Stimulated activated CD4-positive, alpha-beta T cell treated with anti-CD3 and anti-CD28 coated beads, Interleukin-15, amount 100 ng/mL, for 24 hours (primary cell): Measurements from ENCODE around the gene SMC1B.
"Not testable (repeated sequence)": the region's sequence is repeated elsewhere in the genome, so short reads cannot be mapped to it uniquely, and the experiment has no call there.

Experiments used
- DNase-seq: peaks from one replicate; pipeline ENCODE4 v3.0.0-alpha.2; 2020

Gene SMC1B

DNA sequence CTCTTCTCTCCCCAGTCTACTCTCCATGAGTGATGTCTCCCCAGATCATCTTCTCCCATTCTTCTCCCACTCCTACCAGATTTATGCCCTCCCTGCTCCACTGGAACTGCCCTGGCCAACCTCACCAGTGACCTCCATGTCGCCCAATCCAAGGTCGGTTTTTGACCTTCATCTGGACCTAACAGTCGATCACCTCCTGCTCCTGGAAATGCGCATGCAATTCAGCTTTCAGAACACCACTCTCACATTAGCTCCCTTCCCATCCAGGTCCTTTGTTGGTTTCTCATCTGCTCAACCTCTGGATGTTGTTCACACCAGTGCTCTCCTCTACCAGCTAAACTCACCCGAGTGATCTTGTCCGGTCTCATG, 5.4 kb upstream of the SMC1B start:
- DNase-seq: no peak

DNA sequence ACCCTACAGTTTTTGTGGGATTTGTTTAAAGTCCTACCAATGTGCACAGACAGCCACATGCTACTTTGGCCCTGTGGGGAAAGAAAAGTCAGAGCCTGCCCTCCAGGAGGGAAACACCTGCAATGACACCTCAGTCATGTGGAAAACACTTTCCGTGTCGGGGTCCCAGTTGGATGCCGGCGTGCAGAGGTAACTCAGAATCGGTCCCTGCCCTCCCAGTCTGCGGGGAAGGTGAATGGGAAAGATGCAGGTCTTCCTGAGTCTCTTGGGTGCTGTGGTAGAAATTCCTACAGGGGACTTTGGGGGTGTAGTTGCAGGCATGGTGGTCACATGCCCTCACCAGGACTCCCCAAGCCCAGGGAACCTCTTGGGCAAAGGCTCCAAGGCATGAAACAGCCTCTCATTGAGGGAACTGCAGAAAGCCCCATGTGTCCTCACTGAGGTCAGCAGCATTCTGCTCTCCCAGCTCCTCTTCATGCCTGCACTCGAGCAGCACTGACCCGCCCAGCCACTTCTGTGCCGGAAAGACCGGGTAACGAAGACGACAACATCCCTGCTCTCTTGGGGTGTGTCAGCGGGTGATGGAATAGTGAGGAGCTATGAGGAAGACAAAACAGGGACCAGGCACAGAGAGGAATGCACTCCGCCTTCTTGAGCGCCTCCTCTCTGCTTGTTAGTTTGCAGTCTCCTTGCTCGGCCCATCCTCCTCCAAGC, 4.8 kb upstream of the SMC1B start:
- no peak for DNase-seq

DNA sequence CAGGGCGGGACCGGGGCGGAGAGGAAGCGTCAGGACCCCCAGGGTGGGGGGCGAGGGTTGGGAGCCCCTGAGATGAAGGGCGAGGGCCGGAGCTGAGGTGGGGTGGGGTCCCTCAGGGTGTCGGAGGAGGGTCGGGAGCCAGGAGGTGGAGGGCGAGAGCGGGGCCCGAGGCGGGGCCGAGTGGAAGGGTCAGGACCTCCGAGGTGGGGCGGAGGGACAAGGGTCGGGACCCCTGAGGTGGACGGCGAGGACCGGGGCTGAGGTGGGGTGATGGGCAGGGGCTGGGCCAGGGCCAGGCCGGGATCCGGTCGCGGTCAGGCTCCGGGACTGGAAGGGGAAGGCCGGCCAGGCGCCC, 409 bp downstream of the SMC1B start:
- DNase-seq: no peak

DNA sequence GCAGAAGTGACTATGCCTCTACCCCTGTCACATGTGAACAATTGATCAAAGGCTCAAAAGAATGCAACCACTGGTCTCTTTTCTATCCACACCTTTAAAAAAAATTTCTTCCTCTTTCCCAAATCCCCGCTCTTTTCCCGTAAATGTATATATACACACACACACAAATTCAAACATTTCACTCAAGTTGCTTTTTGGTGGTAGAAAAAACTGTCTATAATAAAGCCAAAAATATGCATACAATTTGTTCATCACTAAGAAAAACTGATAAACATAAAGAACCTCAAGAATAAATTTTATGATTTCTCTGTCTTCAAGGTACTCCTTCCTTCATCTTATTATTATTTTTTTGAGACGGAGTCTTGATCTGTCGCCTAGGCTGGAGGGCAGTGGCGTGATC, 5.6 kb downstream of the SMC1B start:
- no peak for DNase-seq

DNA sequence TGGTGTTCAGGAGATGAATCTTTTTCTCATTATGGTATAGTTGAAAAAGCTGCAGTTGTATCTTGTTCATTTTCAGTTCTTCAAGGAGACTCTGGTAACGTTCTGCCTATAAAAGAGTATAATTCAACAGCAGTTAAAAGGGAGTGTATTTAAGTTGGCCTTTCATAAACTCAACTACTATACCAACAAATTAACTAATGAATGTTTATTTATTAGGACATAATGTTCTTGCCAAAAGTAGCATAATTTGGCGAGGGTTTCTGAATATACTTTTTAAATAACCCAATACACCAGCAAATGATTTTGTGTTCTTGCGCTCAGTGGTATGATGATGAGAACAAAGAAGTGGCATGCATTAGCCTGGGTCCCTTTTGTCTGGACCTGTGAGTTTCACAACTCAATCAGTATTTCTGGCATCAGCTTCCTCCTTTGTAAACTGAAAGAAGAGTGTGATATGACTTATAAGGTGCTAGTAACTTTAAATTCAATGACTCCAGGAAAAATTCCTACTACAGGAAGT, 10.9 kb downstream of the SMC1B start:
- no peak for DNase-seq

DNA sequence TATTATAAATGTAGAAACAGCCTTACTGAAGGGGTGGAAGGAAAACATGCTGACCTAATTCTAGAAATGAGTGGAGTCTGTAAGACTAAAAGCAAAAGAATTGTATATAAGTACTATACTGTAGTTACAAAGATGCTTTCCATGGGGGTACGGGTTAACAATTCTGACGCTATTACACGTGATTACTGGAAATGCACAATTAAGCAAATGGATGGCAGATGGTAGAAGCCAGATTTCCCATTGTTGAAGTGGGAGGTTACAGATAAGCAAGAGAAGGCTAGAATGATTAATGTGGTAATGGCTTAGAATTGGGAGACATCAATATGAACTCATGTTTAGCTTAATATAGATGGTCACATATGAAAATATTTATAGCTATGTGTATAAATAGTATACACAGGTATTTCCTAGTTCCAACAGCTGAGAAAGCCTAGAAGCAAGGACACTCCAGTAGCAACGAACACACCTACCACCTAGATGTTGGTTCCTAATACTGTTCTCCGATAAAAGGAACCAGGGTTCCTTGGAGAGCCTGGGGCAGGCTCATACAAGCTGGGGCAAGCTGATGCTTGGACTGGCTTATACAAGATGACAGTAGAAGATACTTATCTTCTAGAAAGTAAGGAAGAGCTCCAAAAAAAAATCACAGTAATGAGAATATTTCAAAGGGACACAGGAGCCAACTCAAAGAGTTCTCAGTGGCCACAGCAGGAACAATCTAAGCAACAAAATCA, 13.5 kb downstream of the SMC1B start:
- DNase-seq: no peak

DNA sequence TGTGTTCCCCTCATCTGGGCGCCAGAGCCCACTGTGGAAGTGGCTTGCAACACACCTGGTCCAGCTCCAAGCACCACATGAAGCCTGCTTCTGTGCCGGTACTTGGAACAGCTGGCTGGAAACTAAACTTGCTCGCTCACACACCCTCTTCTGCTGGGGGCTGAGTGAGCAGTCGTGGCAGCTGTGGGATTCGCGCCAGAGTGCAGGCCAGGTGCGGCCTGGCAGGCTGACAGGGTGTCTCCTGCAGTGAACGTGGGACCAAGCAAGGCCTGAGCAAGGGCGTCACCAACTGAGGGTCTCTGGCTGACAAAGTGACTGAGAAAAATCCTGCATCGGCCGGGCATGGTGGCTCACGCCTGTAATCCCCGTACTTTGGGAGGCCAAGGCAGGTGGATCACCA, 15.2 kb downstream of the SMC1B start:
- no peak for DNase-seq

DNA sequence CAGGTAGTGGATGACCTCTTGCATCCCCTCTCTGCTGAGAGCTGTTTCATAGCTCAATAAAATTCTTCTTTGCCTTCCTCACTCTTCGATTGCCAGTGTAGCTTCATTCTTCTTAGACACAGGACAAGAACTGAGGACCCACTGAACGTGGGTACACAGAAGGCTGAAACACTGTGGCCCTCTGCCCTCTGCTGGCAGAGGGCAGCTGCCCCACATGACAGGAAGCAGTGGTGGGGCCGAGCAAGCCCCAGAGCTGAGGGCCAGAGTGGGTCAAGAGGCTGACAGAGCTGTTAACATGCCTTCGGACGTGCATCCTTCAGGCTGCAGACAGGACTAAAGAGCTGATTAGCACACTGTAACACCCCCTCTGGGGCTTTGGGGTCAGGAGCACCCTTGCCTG, 15.6 kb downstream of the SMC1B start:
- DNase-seq: no peak

DNA sequence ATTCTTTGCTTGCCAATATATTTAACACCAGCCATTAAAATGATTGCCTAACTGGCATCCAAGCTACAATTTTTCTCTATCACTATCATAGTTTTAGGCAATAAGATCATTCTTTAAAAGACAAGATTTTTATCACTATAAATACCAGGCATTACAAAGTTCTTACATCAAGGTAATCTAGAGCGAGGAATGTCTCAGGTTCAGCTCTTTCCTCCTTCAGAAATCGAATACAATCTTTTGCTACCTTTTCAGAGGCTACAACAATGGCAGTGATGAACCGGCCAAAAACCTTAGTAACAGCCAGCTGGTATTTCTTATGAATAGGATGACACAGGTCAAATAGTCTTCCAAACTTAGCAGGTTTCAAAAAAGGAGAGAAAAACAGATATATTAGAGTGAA, 23.9 kb downstream of the SMC1B start:
- no peak for DNase-seq

DNA sequence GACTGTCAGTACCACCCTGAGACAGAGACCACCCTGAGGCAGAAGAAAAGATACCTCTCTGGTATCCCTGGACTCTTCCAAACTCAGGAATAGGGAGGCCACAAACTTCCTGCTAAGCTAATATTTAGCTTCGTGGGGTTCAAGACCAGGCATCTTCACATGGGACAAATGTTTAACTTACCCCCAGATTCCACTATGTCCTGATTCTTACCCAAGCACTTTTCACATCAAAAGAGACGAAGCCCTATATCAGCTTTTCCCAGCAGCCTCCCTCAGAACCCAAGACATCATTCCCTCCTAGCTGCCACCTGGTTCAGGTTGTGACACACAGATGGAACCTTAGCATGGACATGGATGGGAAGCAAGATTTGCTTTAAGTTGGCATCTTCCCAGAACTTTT, 32.1 kb downstream of the SMC1B start:
- no peak for DNase-seq

DNA sequence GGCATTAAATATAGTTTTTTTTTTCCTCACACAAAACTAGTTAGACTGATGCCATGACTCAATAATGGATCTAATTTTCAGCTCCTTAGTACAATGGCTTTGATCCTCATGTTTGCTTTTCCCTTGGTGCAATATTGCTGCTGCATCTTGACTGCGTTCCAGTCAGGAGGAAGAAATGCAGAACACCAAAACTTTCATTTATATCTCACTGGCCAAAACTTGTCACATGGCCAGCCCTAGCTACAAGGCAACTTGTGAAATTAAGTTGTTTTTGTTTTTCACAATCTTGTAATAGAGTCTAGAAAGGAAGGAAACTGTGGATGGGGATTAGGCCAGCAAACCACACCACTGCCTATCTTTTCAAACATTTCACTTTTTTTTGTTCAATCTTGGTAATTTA, 36.7 kb downstream of the SMC1B start:
- DNase-seq: no peak

DNA sequence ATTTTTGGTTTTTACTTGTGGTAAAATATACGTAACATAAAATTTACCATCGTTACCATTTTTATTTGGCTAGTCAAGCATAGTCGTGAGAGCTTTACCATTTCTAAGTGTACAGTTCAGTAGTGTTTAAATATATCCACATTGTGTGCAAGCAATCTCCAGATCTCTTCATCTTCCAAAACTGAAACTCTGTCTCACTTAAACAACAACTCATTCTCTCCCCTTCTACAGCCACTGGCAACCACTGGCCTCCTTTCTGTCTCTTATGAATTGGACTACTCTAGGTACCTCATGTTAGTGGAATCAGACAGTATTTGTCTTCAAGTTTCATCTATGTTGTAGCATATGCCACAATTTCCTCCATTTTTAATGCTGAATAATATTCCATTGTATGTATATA, 37.4 kb downstream of the SMC1B start:
- no peak for DNase-seq

DNA sequence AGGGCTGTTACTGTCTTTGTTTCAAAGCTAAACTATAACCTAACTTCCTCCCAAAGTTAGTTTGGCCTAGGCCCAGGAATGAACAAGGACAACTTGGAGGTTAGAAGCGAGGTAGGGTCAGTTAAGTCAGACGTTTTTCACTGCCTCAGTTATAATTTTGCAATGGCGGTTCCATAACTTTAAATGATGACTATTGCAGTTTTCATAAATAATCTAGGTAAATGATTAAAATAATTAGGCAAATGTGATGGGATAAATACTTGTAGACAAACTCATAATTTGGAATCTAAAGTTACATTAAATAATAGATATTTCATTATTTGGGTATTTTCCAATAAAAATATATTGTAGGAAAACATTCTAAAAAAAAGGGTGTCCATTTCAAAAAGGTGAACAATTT, 39.8 kb downstream of the SMC1B start:
- not testable (repeated sequence) for DNase-seq

DNA sequence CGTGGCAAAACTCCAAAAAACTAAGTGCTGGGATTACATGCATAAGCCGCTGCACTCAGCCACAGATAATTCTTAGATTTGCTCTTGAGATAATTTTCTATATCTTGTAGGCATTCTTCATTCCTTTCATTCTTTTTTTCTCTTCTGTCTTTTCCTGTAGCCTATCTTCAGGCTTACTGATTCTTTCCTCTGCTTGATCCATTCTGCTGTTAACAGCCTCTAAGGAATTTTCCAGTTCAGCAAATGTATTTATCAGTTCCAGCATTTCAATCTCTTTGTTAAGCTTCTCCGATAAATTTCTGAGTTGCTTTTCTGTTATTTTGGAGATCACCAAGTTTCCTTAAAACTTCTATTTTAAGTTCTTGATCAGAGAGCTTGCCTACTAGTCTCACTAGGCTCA, 46.7 kb downstream of the SMC1B start:
- no peak for DNase-seq

DNA sequence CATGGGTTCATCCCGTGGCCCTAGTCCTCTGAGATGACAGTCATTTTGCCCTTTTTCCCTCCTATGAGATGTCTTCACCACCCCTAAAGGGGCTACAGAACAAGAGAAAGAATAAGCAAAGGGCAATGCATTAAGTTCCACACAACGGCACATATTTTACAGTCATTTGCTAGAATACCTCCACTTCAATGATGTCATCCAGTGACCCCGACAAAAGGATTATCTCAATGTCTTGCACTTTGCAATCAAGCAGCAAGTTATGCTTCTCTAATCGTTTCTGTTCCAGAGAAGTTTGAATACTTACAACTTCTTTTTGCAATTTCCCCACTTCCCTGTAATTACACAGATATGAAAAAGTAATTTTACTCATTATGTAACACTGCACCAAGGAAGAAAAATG, 53.8 kb downstream of the SMC1B start:
- no peak for DNase-seq

DNA sequence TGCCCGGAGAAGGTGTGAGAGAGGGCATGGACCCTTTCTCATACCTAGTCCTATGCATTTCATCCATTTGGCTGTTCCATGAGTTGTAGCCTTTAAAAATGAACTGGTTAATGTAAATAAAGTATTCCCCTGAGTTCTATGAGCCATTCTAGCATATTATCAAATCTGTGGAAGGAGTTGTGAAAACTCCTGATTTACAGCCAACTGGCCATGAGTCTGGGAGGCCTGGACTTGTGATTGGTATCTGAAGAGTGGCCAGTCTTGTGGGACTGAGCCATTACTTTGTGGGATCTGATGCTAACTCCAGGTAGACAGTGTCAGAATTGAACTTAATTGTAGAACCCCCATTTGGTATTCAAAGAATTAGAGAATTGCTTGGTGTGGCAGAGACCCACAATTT, 55.3 kb downstream of the SMC1B start:
- no peak for DNase-seq

DNA sequence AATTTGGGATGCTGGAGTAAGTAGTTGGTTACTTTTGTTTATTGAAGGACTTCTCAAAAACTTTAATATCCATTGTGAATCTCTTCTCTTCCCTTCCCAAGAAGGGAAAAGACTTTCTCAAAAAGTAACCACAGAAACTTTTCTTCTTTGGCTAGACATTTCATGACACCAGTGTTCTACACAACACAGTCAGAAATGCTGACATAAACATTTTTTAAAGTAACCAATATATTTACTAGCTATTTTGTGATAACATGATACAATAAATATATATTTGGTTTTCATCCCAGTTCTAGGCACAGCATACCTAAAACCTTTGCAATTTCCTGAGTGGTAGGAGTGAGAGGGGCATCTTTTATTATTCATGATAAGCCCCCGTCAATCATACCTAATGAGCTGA, 55.9 kb downstream of the SMC1B start:
- no peak for DNase-seq

DNA sequence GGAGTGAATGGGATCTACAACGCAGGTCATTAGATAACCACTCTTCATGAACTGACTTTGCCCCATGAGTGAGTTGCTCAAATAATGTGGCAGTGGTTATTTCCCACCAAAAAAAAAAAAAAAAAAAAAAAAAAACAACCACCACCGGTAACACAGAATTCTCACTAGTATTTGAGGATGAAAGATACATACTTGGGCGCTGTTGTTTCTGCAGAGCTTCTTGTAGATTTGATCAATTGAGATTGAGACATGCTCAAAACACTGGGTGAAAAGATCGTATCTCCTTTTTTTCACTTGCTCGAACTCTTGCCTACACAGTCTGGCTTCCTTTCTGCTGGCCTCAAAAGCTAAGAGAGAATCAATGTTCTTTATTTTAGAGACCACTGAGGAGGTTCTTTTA, 59.6 kb downstream of the SMC1B start:
- DNase-seq: no peak

DNA sequence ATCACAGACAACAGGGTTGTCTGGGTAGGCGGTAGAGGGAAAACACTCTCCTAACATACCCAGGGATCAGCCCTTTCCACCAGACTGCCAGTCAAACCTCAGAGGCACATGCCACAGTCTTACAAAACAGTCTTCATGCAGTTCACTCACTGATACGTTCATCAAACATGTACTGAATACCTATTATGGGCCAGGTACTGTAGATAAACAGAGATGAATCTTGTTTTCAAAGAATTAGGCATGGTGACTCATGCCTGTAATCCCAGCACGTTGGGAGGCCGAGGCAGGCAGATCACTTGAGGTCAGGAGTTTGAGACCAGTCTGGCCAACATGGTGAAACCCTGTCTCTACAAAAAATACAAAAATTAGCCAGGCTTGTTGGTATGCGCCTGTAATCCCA, 60.6 kb downstream of the SMC1B start:
- DNase-seq: not testable (repeated sequence)

DNA sequence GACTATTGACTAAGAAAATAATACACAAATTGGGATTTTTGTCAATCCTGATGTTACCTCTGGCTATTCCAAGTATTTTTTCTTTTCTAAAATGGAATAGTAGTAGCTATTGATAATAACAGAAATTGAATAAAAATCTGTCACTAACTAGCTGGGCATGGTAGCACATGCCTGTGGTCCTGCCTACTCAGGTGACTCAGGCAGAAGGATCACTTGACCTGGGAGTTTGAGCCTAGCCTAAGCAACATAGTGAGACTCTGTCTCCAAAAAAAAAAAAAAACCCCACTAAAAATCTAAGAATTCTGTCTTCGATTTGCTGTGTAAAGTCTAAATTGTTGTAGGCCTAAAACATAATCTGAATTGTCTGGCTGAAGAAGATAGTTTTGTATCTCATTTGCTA, 61.4 kb downstream of the SMC1B start:
- DNase-seq: no peak

DNA sequence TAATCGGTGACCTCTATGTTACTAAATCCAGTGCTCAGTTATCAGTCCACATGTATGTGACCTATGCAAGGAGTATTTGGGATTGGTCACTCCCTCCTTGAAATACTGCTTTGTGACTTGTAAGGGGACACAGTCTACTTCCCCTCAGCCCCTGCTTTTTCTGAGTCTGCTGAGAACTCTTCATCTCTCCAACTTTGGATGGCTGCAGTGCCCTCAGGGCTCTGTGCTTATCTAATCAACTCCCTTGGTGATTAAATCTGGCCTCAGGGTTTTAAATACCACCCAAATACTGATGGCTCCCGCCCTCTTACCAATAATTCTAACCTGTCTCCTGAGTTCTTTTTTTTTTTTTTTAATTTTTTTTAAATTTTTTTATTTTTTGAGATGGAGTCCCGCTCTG, 63.5 kb downstream of the SMC1B start:
- DNase-seq: no peak

DNA sequence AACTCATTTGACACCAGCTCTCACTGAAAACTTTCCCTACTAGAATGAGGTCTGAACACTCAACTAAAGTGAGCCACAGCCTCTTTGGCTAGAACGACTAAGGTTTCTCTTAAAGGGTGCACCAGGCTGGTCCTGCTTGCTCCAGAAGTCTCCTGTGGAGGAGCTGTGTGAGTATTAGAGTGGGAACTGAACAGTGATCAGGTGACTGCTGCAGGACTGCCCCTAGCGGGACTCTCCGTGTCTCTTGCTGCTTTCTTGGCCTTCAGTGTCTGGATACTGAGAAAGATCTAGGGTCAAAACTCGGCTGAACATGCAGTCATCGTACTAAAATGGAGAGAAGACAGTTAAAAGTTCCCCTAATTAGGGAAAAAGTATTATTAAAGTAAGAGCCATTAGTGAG, 69.1 kb downstream of the SMC1B start:
- DNase-seq: no peak

DNA sequence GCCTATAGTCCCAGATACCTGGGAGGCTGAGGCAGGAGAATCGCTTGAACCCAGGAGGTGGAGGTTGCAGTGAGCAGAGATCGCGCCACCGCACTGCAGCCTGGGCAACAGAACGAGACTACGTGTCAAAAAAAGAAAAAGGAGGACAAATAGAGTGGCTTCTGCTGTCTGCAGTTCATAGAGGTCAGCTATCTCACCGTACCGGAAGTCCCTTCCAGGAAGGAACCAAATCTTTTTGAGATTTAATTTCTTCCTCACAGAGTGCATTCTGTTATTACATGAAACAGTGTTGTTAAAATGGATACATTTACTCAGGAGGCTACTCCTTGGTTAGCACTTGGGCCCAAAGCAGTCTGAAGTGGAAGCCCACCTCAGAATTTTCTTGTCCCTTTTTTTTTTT, 70.3 kb downstream of the SMC1B start:
- no peak for DNase-seq

DNA sequence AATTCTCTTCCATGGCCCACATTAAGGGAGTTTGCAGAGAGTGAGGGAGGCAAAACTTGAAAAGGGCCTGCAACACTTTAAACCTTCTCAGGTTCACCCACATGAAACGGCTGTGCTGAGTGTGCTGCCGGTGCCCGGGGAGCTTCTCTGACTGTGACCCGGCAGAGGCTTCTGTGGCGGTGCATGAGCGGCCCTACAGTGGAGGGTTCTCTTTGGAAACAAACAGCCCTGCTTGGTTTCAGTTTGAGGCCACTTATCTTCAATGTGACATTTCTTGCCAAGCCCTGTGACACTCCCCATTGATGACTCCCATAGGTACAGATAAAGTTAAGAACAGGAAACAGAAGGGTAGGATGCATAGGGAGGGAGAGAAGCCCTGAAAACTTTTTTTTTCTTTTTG, 71.9 kb downstream of the SMC1B start:
- DNase-seq: peak; percentile 69

DNA sequence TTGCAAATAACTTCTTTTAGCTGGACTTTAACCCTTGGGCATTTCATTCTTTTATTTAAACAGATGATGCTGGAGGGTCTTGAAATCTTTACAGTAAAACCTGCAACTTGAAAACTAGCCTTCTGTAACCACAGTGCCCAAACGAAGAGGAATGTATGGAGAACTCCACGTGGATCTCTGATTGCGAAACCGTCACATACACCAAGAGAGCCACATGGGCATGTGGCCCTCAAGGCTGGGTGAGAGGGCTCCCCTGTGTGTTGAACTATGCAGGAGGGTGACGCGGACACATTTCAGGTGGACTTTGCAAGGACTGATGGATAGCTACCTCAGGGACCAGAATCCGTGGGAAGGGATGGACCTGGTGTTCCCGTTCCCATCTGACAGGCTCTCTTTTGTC, 73.1 kb downstream of the SMC1B start:
- DNase-seq: no peak
